Umbilical cord (tissue), 2 donors: Measurements from ENCODE around the gene MED26. TPM values are rescaled to one million over a fixed set of nuclear protein-coding genes. Genes with fewer than 3 reads are reported as not detected.
A peak's percentile ranks its signal among the peaks of the same experiment; 100 is the strongest.

Experiments used
- DNase-seq: peaks from one replicate; pipeline ENCODE4 v3.0.0-alpha.2; 2015; ENCODE audit warnings: low spot score
- total RNA-seq: library from RNA; depleted of rRNA; stranded (reverse); fragments of >200 nt; gene quantifications from one replicate; pipeline ENCODE4 v1.2.3, GENCODE V29; 2014; ENCODE audit warnings: low replicate concordance; ENCODE audit not compliant: insufficient read depth

The MED26 gene
- total RNA-seq, 1 donor from 2014 or later = 3.9 TPM

DNA sequence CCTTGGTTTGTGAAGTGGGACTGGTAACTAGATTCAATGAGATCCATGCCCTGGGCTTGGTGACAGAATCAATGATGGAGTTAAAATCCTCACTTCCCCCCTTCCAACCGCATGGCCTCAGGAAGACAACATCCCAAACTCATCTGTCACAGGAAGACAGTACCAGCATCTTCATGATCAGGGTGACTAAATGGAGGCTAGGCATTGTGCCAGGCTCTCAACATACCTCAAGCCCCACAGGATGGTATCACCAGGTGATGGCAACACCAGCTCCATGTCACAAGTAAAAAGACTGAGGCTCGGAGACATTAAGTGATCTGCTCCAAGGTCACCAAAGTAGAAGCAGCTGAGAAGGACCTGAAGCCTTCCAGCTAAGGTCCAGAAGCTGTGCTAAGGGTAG lies 14.2 kb downstream of the MED26 start:
- DNase-seq = no peak

GRCh38 chr19:16612636-16613035 lies 15.4 kb downstream of the MED26 start:
- no peak for DNase-seq

DNA sequence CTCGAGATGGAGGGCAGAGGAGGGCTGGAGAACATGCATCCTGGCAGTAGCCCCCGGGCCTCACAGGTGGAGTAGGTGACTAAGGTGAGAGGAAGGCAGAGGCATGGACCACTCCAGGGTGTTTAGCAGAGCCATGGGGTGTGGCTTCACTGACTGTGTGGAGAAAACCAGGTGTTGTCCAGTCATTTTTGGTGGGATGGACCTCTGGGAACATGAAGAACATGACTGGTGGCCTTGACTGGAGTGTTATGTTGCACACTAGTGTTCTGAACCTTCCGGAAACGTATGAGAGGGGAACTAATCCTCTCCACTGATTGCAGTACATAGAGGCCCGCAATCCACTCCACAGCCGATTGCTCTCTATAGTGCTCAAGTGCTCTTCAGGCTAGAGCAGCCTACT lies 16.9 kb downstream of the MED26 start:
- no peak for DNase-seq

DNA sequence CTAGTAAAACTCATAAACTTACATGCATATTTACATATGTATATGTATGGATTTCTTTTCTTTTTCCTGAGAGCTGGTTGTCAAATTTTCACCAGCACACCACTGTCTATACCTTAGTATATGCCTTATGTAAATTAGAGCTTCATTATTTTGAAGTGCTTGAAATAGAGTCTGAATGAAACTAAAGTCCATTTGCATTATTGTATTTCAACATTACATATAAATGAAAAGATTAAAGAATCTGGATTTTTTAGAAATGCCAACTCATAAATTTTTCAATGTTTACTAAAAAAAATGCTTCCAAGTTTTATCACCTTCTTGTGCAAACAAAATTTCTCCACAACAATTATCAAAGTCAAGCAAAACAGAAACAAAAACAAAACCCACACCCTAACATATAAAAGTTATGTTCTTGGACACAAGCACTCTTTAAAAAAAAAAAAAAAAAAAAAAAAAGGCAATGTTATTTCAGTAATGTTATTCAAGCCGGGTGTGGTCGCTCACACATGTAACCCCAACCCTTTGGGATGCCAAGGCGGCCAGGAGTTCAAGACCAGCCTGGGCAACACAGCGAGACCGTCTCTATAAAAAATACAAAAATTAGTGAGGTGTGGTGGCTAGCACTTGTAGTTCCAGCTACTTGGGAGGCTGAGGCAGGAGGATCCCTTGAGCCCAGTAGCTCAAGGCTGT lies 18.3 kb downstream of the MED26 start:
- no peak for DNase-seq

GRCh38 chr19:16608290-16608739 lies 19.7 kb downstream of the MED26 start:
- DNase-seq = peak; percentile 52

GRCh38 chr19:16607819-16608218 lies 20.2 kb downstream of the MED26 start:
- DNase-seq = no peak

- DNase-seq = no peak
Observed at GRCh38 chr19:16605553-16605994, 22.4 kb downstream of the MED26 start.

GRCh38 chr19:16605115-16605514 lies 22.9 kb downstream of the MED26 start:
- no peak for DNase-seq

- no peak for DNase-seq
Observed at GRCh38 chr19:16604615-16605014, 23.4 kb downstream of the MED26 start.

DNA sequence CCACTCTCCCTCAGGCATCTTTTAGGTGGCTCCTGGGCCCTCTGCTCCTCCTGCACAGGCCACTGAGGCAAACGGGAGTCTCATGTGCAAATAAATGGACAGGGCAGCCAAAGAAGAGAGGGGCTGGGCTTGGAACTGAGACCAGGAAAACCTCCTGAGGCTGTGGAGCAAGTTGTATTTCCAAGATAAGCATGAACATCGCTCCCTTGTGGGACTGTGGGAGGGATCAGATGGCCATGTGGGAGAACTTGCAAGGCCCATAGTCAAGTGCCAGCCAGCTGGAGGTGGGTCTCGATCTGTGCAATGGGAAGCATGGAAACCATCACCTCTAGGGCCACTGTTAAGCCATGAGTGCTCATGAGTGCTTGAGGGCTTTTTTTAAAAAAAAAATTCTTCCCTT lies 24.9 kb downstream of the MED26 start:
- no peak for DNase-seq

GRCh38 chr19:16601378-16602052 lies 26.5 kb downstream of the MED26 start:
- no peak for DNase-seq

DNA sequence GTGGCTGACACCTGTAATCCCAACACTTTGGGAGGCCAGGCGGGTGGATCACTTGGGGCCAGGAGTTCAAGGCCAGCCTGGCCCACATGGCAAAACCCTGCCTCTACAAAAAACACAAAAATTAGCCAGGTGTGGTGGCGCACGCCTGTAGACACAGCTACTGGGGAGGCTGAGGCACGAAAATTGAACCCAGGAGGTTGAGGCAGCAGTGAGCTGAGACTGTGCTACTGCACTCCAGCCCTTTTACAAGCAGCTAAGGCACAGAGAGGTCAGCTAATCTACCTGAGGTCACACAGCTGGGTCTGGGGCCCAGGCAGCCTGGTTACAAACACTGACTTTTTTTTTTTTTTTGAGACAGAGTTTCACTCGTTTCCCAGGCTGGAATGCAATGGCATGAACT lies 27.2 kb downstream of the MED26 start:
- no peak for DNase-seq

DNA sequence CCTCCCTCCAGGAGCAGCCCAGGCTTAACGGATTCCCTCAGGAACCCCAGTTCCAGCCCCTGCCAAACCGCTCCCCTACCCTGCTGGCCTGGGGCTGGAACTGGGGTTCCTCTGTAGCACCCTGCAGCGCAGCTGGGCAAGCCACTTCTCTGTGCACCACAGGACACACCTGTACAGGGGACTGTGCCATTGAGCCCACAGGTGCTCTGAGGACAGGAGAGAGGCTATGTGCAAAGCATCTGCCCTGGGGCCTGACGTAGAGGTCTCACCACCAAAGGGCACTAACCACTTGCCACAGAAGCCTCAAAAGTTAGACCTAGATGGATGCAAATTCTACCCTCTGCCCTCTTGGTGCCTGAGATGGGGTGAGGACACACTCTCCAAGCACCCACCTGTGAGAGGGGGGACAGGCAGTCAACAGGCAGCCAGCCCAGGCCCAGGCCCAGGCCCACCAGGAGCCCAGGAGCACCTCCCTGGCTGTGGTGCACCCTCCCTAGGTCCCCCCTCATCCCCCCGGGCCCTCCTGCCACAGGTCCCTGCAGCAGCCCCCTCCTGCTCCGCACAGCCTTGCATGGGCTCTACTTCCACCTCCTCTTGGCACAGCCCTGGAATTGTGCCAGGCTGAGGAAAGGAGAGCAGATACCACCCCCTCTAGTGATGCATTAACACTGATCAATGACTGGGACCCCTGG lies 28.2 kb downstream of the MED26 start:
- no peak for DNase-seq

DNA sequence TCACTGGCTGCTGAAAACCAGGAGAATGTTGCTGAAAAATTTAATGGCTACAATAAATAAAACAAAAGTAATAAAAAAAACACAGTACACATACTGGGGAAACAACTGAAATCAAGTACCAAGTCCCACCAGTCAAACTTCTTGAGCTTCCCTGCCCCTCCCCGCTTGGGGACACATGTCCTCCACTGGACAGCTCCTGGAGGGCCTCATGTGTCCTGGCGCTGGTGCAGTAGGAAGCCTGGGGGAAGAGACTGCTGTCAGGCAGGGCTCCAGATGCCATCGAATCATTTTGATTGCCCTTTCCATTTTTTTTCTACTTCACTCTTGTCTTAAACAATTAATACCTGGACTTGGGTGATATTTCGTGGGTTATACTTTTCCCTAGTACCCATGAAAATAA lies 29.2 kb downstream of the MED26 start:
- DNase-seq = no peak

GRCh38 chr19:16596399-16596798 lies 31.6 kb downstream of the MED26 start:
- DNase-seq = no peak

- no peak for DNase-seq
Observed at GRCh38 chr19:16595097-16595496, 32.9 kb downstream of the MED26 start.

DNA sequence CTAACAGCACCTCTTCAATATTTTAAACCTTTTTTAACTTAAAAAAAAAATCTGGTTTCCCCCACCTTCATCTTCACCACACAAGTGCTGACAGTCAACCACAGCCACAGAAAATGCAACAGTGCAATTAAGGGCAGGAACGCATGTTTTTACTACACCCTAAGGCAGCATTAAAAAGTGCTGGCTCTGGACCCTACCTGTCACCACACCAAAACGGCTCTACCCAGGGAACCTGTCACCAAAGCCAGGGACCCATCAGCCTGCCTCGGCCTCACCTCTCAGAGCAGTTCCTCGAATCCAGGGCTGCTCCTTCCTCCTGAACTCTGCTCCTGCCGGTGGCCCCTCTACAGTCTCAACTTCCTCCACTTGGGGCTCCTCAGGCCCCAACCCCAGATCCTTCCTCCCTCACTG lies 33.3 kb downstream of the MED26 start:
- DNase-seq = no peak

DNA sequence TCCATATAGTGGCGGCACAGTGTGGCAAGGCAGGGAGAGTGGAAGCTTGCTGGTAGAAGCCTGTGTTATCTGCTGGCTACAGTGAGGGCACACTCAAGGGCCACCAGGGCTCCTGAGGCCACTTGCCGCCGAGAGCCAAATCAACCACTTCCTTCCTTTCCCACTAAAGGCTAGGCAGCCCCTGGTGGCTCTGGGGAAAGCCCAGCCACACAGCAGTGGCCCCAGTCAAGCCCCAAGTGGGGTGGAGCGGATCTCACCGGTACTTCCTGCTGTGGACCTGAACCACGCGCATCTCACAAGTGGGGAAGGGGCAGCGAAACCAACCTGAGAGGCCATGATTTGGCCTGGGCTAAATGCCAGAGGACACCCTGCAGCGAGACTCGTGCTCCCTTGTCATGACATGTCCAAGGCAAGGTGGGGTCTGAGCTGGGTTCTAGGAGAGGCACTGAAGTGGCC lies 33.8 kb downstream of the MED26 start:
- no peak for DNase-seq

- DNase-seq = no peak
Observed at GRCh38 chr19:16593181-16593580, 34.8 kb downstream of the MED26 start.

DNA sequence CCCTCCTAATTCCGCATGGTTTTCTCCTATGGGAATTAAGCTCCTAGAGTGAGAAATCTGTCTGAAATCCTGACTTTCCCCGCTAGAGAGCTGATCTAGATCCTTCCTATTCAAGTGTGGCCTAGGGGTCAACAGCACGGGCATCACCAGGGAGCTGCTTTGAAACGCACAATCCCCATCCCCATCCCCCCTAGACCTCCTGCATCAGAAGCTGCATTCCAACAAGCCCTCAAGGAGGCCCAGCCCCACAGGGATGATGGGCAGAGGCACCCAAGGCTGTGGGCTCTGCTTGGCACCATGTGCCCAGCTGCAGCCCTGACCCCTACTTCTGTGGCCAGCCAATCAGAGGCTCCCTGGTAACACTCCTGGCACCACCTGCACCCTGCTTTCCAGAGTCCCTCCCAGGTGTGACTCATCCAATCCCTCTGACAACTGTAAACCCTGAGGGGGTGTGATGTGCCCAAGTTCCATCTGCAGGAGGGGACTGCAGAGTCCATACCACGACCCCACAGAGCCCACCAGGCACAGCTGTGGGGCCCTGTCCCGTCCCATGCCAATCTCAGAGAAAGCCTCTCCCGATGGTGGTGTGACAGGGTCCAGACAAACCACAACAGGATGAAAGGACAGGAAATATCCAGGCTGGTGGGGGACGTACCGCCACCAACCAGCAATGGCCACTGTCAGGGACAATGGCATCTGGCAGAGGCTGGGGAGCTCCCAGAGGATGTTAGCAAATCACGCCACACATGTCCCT lies 36.0 kb downstream of the MED26 start:
- no peak for DNase-seq

GRCh38 chr19:16590876-16591802 lies 36.9 kb downstream of the MED26 start:
- no peak for DNase-seq
